ENCODE measurements around the gene TEKTIP1.
"Not testable (repeated sequence)": the region's sequence is repeated elsewhere in the genome, so short reads cannot be mapped to it uniquely, and the experiment has no call there.

DNA sequence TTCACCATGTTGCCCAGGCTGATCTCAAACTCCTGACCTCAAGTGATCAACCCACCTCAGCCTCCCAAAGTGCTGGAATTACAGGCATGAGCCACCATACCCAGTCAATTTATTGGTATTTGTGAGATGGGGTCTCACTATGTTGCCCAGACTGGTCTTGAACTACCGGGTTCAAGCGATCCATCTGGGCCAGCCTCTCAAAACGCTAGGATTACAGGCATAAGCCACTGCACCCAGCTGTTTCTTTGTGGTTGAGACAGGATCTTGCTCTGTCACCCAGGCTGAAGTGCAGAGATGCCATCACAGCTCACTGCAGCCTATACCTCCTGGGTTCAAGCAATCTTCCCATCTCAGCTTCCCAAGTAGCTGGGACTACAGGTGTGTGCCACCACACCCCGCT is 42.8 kb downstream of the TEKTIP1 start:
- TF ChIP-seq EHMT2 (IDR thresholded peaks at IDR 0.05); SIN3A (IDR thresholded peaks at IDR 0.05; ENCODE audit: borderline replicate concordance in 2 of 2, control insufficient read depth in 1 of 2, low read depth in 2 of 2, low read length in 2 of 2); MYNN (IDR thresholded peaks at IDR 0.05); MYNN (CRISPR knock-in tag; IDR thresholded peaks at IDR 0.05); MED1 (CRISPR knock-in tag; IDR thresholded peaks at IDR 0.05; ENCODE audit: borderline replicate concordance); BRF1 (IDR thresholded peaks at IDR 0.05; ENCODE audit: borderline replicate concordance, extremely low read depth, insufficient read length); CHCHD3 (CRISPR knock-in tag; IDR thresholded peaks at IDR 0.05); POLR2A (conservative IDR thresholded peaks at IDR 0.05); CTCF (IDR thresholded peaks at IDR 0.05 in 2 of 3, conservative IDR thresholded peaks at IDR 0.05 in 1 of 3; ENCODE audit: insufficient read depth in 2 of 3, low read depth in 1 of 3, low read length in 3 of 3); ERF (CRISPR knock-in tag; IDR thresholded peaks at IDR 0.05); KLF10 (CRISPR knock-in tag; IDR thresholded peaks at IDR 0.05); YY1 (IDR thresholded peaks at IDR 0.05; ENCODE audit: borderline replicate concordance in 1 of 3, control insufficient read depth in 1 of 3, extremely low read depth in 1 of 3, insufficient read depth in 3 of 3, insufficient read length in 1 of 3, insufficient replicate concordance in 2 of 3, low read depth in 1 of 3, low read length in 2 of 3); RBFOX2 (IDR thresholded peaks at IDR 0.05; ENCODE audit: low read depth, low read length): not testable (repeated sequence)

Measured in K562 (cell line).